Measurements from ENCODE around the gene SLC44A1.
"Not testable (repeated sequence)": the region's sequence is repeated elsewhere in the genome, so short reads cannot be mapped to it uniquely, and the experiment has no call there.

The SLC44A1 gene

GRCh38 chr9:105258225-105258737 lies 13.8 kb downstream of the SLC44A1 start:
- Histone ChIP-seq H3K27me3 (ENCODE audit: control insufficient read depth, insufficient read depth, low read length) (no peaks in the 10 kb centered on the region), H3K9ac (ENCODE audit: low read depth, low read length) (no peak overlapping the region), H3K36me3 (ENCODE audit: control insufficient read depth, insufficient read depth, low read length) (no peaks in the 10 kb centered on the region), H3K4me3 (ENCODE audit: low read depth, low read length) (no peak overlapping the region), H3K9me3 (ENCODE audit: control insufficient read depth, insufficient read depth, low read length) (no peaks in the 10 kb centered on the region), H3K4me1 (ENCODE audit: control insufficient read depth, insufficient read depth, low read length) (peaks cover 11% of the 10 kb centered on the region)

DNA sequence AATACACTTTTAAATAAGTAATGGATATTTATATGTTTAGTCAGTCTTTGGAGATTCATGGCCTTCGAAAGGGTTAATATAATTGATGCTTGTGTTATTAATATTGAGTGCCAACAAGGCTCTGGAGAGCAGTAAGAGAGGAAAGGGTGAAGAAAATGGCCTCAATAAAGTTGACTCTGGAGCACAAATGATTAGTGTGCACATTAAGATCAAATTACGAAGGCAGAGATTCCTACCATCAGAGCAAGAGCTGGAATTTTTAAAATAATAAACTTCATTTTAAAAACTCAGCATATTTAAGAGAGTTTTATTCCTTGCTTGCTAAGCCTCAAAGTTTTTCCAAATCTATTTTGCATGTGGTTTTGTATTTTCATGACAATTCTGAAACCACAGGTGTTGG lies 14.8 kb downstream of the SLC44A1 start:
- Histone ChIP-seq H3K4me1 (ENCODE audit: control insufficient read depth, insufficient read depth, low read length) (peaks cover 11% of the 10 kb centered on the region), H3K27me3 (ENCODE audit: control insufficient read depth, insufficient read depth, low read length) (no peaks in the 10 kb centered on the region), H3K9me3 (ENCODE audit: control insufficient read depth, insufficient read depth, low read length) (no peaks in the 10 kb centered on the region), H3K9ac (ENCODE audit: low read depth, low read length) (no peak overlapping the region), H3K36me3 (ENCODE audit: control insufficient read depth, insufficient read depth, low read length) (no peaks in the 10 kb centered on the region), H3K4me3 (ENCODE audit: low read depth, low read length) (no peak overlapping the region)

GRCh38 chr9:105259731-105260612 lies 15.5 kb downstream of the SLC44A1 start:
- H3K4me1 ChIP-seq (ENCODE audit: control insufficient read depth, insufficient read depth, low read length): peaks cover 6% of the 10 kb centered on the region
- no peaks in the 10 kb centered on the region for H3K36me3 ChIP-seq (ENCODE audit: control insufficient read depth, insufficient read depth, low read length)
- H3K9me3 ChIP-seq (ENCODE audit: control insufficient read depth, insufficient read depth, low read length): no peaks in the 10 kb centered on the region
- no peaks in the 10 kb centered on the region for H3K27me3 ChIP-seq (ENCODE audit: control insufficient read depth, insufficient read depth, low read length)
- H3K4me3 ChIP-seq (ENCODE audit: low read depth, low read length): no peak overlapping the region
- H3K9ac ChIP-seq (ENCODE audit: low read depth, low read length): no peak overlapping the region

GRCh38 chr9:105262497-105262896 lies 18.0 kb downstream of the SLC44A1 start:
- no peak overlapping the region for H3K9ac ChIP-seq (ENCODE audit: low read depth, low read length)
- no peaks in the 10 kb centered on the region for H3K9me3 ChIP-seq (ENCODE audit: control insufficient read depth, insufficient read depth, low read length)
- H3K4me1 ChIP-seq (ENCODE audit: control insufficient read depth, insufficient read depth, low read length): peaks cover 6% of the 10 kb centered on the region
- no peaks in the 10 kb centered on the region for H3K27me3 ChIP-seq (ENCODE audit: control insufficient read depth, insufficient read depth, low read length)
- H3K36me3 ChIP-seq (ENCODE audit: control insufficient read depth, insufficient read depth, low read length): no peaks in the 10 kb centered on the region
- no peak overlapping the region for H3K4me3 ChIP-seq (ENCODE audit: low read depth, low read length)

- no peaks in the 10 kb centered on the region for H3K27me3 ChIP-seq (ENCODE audit: control insufficient read depth, insufficient read depth, low read length)
- H3K36me3 ChIP-seq (ENCODE audit: control insufficient read depth, insufficient read depth, low read length): no peaks in the 10 kb centered on the region
- H3K4me3 ChIP-seq (ENCODE audit: low read depth, low read length): no peak overlapping the region
- no peak overlapping the region for H3K9ac ChIP-seq (ENCODE audit: low read depth, low read length)
- peaks cover 7% of the 10 kb centered on the region for H3K4me1 ChIP-seq (ENCODE audit: control insufficient read depth, insufficient read depth, low read length)
- no peaks in the 10 kb centered on the region for H3K9me3 ChIP-seq (ENCODE audit: control insufficient read depth, insufficient read depth, low read length)
Observed at GRCh38 chr9:105264380-105264779, 19.9 kb downstream of the SLC44A1 start.

DNA sequence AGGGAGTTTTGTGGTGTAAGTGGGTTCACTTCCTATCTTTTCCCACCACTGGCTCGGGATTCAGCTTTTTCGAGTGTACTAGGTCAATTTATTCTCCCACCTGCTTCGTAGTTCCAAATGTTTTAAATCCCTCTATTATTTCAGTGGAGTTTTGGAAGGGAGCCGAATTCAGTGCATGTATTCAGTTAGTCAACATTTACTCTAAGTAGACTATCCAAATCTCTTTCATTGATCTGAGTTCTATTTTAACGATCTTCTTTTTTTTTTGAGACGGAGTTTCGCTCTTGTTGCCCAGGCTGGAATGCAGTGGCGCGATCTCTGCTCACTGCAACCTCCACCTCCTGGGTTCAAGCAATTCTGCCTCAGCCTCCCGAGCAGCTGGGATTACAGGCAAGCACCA lies 23.8 kb downstream of the SLC44A1 start:
- H3K9ac ChIP-seq (ENCODE audit: low read depth, low read length); H3K9me3 ChIP-seq (ENCODE audit: control insufficient read depth, insufficient read depth, low read length); H3K36me3 ChIP-seq (ENCODE audit: control insufficient read depth, insufficient read depth, low read length); H3K27me3 ChIP-seq (ENCODE audit: control insufficient read depth, insufficient read depth, low read length); H3K4me3 ChIP-seq (ENCODE audit: low read depth, low read length): not testable (repeated sequence)
- peaks cover 13% of the 10 kb centered on the region for H3K4me1 ChIP-seq (ENCODE audit: control insufficient read depth, insufficient read depth, low read length)

GRCh38 chr9:105269593-105269992 lies 25.1 kb downstream of the SLC44A1 start:
- Histone ChIP-seq H3K36me3 (ENCODE audit: control insufficient read depth, insufficient read depth, low read length) (no peaks in the 10 kb centered on the region), H3K9me3 (ENCODE audit: control insufficient read depth, insufficient read depth, low read length) (no peaks in the 10 kb centered on the region), H3K4me1 (ENCODE audit: control insufficient read depth, insufficient read depth, low read length) (peaks cover 17% of the 10 kb centered on the region), H3K27me3 (ENCODE audit: control insufficient read depth, insufficient read depth, low read length) (no peaks in the 10 kb centered on the region), H3K9ac (ENCODE audit: low read depth, low read length) (no peak overlapping the region), H3K4me3 (ENCODE audit: low read depth, low read length) (no peak overlapping the region)

DNA sequence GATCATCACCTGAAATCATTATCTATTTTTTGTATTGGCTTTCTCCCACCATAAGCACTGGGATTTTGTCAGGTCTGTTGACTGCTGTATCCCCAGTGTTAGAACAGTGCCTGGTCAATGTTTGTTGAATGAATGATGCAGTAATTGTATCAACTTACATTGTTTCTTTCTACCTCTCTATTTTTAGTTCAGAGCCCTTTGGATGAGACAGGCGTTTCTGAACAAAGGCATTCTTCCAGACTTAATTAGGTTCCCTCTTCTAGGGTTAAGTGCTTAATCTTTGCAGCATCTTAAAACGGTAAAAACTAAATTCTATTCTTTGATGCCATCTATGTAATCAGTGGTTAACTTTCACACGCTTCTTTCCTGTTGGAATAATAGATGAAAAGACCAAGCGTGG lies 26.3 kb downstream of the SLC44A1 start:
- Histone ChIP-seq H3K36me3 (ENCODE audit: control insufficient read depth, insufficient read depth, low read length) (no peaks in the 10 kb centered on the region), H3K4me1 (ENCODE audit: control insufficient read depth, insufficient read depth, low read length) (peaks cover 17% of the 10 kb centered on the region), H3K4me3 (ENCODE audit: low read depth, low read length) (no peak overlapping the region), H3K9ac (ENCODE audit: low read depth, low read length) (no peak overlapping the region), H3K9me3 (ENCODE audit: control insufficient read depth, insufficient read depth, low read length) (no peaks in the 10 kb centered on the region), H3K27me3 (ENCODE audit: control insufficient read depth, insufficient read depth, low read length) (no peaks in the 10 kb centered on the region)

DNA sequence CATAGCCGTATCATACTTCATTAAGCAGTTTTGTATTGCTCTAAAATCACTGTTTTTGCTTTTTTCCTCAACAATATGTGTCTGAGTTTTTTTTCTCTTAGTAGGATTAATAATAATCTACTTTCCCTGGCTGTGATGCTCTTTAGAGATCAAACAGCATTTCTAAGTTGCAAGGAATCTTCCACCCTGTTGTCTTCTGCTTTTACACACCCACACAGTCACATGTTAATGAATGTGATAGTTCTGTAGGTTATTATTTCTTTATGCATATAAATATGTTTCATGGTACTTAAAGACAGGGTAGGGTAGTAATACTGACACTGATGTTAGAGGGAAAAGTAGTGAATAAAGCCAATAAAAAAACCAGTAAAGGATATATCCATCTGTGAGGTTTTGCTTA lies 29.3 kb downstream of the SLC44A1 start:
- no peaks in the 10 kb centered on the region for H3K9me3 ChIP-seq (ENCODE audit: control insufficient read depth, insufficient read depth, low read length)
- no peak overlapping the region for H3K4me3 ChIP-seq (ENCODE audit: low read depth, low read length)

DNA sequence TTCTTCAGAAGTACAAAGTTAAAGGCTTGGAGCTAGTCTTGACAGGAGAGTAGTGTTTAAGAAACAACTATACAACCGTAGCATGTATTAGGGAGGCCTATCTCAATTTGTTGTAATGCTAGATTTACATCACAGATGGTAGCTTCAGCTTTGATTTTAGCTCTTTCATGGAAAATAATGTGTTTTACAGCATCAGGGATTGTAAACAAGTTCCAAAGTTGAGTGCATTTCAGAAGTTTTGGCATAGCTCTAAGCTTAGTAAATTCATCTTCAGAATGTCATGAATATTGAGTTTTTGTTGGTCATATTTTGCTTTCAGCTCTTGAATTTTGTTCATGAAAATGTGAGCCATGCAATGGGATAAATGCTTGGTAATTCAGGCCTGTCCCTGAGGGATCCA lies 30.7 kb downstream of the SLC44A1 start:
- Histone ChIP-seq H3K36me3 (ENCODE audit: control insufficient read depth, insufficient read depth, low read length) (no peaks in the 10 kb centered on the region), H3K9me3 (ENCODE audit: control insufficient read depth, insufficient read depth, low read length) (no peaks in the 10 kb centered on the region), H3K4me1 (ENCODE audit: control insufficient read depth, insufficient read depth, low read length) (peaks cover 11% of the 10 kb centered on the region), H3K4me3 (ENCODE audit: low read depth, low read length) (no peak overlapping the region), H3K27me3 (ENCODE audit: control insufficient read depth, insufficient read depth, low read length) (no peaks in the 10 kb centered on the region), H3K9ac (ENCODE audit: low read depth, low read length) (no peak overlapping the region)

More for the DNA sequence above, 29.3 kb downstream of the SLC44A1 start:
- H3K36me3 ChIP-seq (ENCODE audit: control insufficient read depth, insufficient read depth, low read length): no peaks in the 10 kb centered on the region
- no peaks in the 10 kb centered on the region for H3K27me3 ChIP-seq (ENCODE audit: control insufficient read depth, insufficient read depth, low read length)
- peaks cover 11% of the 10 kb centered on the region for H3K4me1 ChIP-seq (ENCODE audit: control insufficient read depth, insufficient read depth, low read length)
- no peak overlapping the region for H3K9ac ChIP-seq (ENCODE audit: low read depth, low read length)

DNA sequence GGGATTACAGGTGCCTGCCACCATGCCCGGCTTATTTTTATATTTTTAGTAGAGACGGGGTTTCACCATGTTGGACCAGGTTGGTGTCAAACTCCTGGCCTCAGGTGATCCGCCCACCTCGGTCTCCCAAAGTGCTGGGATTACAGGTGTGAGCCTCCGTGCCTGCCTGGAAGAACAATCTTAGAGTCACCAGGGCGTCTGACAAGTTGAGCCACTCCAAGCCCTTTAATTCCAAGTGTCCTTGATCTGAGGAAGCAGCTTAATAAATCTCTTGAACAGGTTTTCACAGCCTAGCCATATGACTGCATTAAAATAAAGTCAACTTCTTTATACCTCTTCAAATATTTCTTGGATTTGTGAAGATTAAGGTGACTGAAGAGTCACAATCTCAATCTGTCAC lies 31.5 kb downstream of the SLC44A1 start:
- Histone ChIP-seq H3K9me3 (ENCODE audit: control insufficient read depth, insufficient read depth, low read length) (no peaks in the 10 kb centered on the region), H3K36me3 (ENCODE audit: control insufficient read depth, insufficient read depth, low read length) (no peaks in the 10 kb centered on the region), H3K4me1 (ENCODE audit: control insufficient read depth, insufficient read depth, low read length) (peaks cover 5% of the 10 kb centered on the region), H3K27me3 (ENCODE audit: control insufficient read depth, insufficient read depth, low read length) (no peaks in the 10 kb centered on the region), H3K9ac (ENCODE audit: low read depth, low read length) (no peak overlapping the region), H3K4me3 (ENCODE audit: low read depth, low read length) (no peak overlapping the region)

DNA sequence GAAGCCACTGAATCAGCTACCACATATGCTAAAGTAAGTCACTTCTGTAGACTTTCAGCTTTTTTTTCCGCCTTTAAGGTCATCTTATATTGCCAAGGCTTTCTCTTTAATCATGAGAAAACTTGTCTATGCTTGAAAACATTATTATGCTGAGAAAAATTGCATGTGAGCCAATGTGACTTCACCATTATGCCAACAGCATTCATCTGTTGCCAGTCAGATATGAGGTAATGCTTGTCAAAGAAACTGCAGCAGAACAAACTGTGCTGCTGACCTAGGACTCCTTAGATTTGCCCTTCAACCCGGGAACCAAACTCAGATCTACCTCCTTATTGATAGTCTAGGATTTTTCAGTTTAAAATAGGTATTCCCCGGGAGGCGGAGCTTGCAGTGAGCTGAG lies 34.3 kb downstream of the SLC44A1 start:
- Histone ChIP-seq H3K4me1 (ENCODE audit: control insufficient read depth, insufficient read depth, low read length) (peaks cover 5% of the 10 kb centered on the region), H3K9me3 (ENCODE audit: control insufficient read depth, insufficient read depth, low read length) (no peaks in the 10 kb centered on the region), H3K36me3 (ENCODE audit: control insufficient read depth, insufficient read depth, low read length) (no peaks in the 10 kb centered on the region), H3K27me3 (ENCODE audit: control insufficient read depth, insufficient read depth, low read length) (no peaks in the 10 kb centered on the region), H3K9ac (ENCODE audit: low read depth, low read length) (no peak overlapping the region), H3K4me3 (ENCODE audit: low read depth, low read length) (no peak overlapping the region)
